ENCODE data around the gene ADAP2. TPM values are rescaled to one million over a fixed set of nuclear protein-coding genes. Genes with fewer than 3 reads are reported as not detected.

Gene ADAP2
- total RNA-seq, 4 donors from 2014 or later = 17.0 to 64.2 (median 30.8) TPM

GRCh38 chr17:30933966-30934365 lies 12.2 kb downstream of the ADAP2 start:
- WGBS, 2 donors = 70 to 79% methylated on average over 5 of the region's 5 CpGs
- no peaks in the 10 kb centered on the region for H3K9me3 ChIP-seq
- DNase-seq (ENCODE audit: low spot score in 2 of 2) = no peak
- no peak overlapping the region for H3K4me3 ChIP-seq
- no peaks in the 10 kb centered on the region for H3K27me3 ChIP-seq
- H3K27ac ChIP-seq = no peak overlapping the region
- H3K36me3 ChIP-seq = no peaks in the 10 kb centered on the region
- no peaks in the 10 kb centered on the region for H3K4me1 ChIP-seq
- TF ChIP-seq CTCF (IDR thresholded peaks at IDR 0.05) (no peak), EP300 (IDR thresholded peaks at IDR 0.05) (no peak), POLR2A (IDR thresholded peaks at IDR 0.05) (no peak)

- Histone ChIP-seq H3K4me1 (no peaks in the 10 kb centered on the region), H3K9me3 (no peaks in the 10 kb centered on the region), H3K27me3 (no peaks in the 10 kb centered on the region), H3K27ac (peak overlapping the region in 2 of 4 donors; percentile 33 to 37), H3K36me3 (no peaks in the 10 kb centered on the region), H3K4me3 (no peak overlapping the region)
- WGBS, 2 donors = 60 to 69% methylated on average over 13 of the region's 13 CpGs
- no peak for DNase-seq (ENCODE audit: low spot score in 2 of 2)
- TF ChIP-seq CTCF (IDR thresholded peaks at IDR 0.05) (no peak), POLR2A (IDR thresholded peaks at IDR 0.05) (no peak), EP300 (IDR thresholded peaks at IDR 0.05) (no peak)
Measured at GRCh38 chr17:30939051-30939689, 17.4 kb downstream of the ADAP2 start.

GRCh38 chr17:30942308-30943079 lies 20.7 kb downstream of the ADAP2 start:
- Histone ChIP-seq H3K4me3 (no peak overlapping the region), H3K4me1 (no peaks in the 10 kb centered on the region), H3K36me3 (no peaks in the 10 kb centered on the region), H3K9me3 (no peaks in the 10 kb centered on the region), H3K27me3 (no peaks in the 10 kb centered on the region), H3K27ac (no peak overlapping the region)
- DNase-seq (ENCODE audit: low spot score in 2 of 2) = no peak
- no peak for TF ChIP-seq CTCF (IDR thresholded peaks at IDR 0.05)
- no peak for TF ChIP-seq POLR2A (IDR thresholded peaks at IDR 0.05)
- WGBS, 2 donors = 63 to 66% methylated on average over 4 of the region's 4 CpGs

- DNase-seq (ENCODE audit: low spot score in 2 of 2) = no peak
- Histone ChIP-seq H3K27ac (no peak overlapping the region), H3K4me1 (no peaks in the 10 kb centered on the region), H3K4me3 (no peak overlapping the region), H3K27me3 (no peaks in the 10 kb centered on the region), H3K36me3 (no peaks in the 10 kb centered on the region), H3K9me3 (no peaks in the 10 kb centered on the region)
- WGBS, 2 donors = 94 to 95% methylated on average over 5 of the region's 5 CpGs
- TF ChIP-seq CTCF (IDR thresholded peaks at IDR 0.05) (no peak), EP300 (IDR thresholded peaks at IDR 0.05) (no peak), POLR2A (IDR thresholded peaks at IDR 0.05) (no peak)
Measured at GRCh38 chr17:30947796-30948195, 26.1 kb downstream of the ADAP2 start.

GRCh38 chr17:30950189-30950588 lies 28.4 kb downstream of the ADAP2 start:
- Histone ChIP-seq H3K27me3 (no peaks in the 10 kb centered on the region), H3K27ac (peak overlapping the region in 2 of 4 donors; percentile 64 to 67), H3K4me3 (no peak overlapping the region), H3K36me3 (no peaks in the 10 kb centered on the region), H3K4me1 (peaks cover 0 to 3% (median 0%) of the 10 kb centered on the region in 4 donors), H3K9me3 (no peaks in the 10 kb centered on the region)
- TF ChIP-seq CTCF (IDR thresholded peaks at IDR 0.05) = no peak
- no peak for TF ChIP-seq EP300 (IDR thresholded peaks at IDR 0.05)
- no peak for TF ChIP-seq POLR2A (IDR thresholded peaks at IDR 0.05)
- DNase-seq (ENCODE audit: low spot score in 2 of 2) = no peak
- 86 to 93% methylated on average over 5 of the region's 5 CpGs for WGBS, 2 donors
